ENCODE results near the gene MRPL39.

GRCh38 chr21:25541042-25541441 is 66.2 kb downstream of the MRPL39 start:
- TF ChIP-seq, protein P1, sequence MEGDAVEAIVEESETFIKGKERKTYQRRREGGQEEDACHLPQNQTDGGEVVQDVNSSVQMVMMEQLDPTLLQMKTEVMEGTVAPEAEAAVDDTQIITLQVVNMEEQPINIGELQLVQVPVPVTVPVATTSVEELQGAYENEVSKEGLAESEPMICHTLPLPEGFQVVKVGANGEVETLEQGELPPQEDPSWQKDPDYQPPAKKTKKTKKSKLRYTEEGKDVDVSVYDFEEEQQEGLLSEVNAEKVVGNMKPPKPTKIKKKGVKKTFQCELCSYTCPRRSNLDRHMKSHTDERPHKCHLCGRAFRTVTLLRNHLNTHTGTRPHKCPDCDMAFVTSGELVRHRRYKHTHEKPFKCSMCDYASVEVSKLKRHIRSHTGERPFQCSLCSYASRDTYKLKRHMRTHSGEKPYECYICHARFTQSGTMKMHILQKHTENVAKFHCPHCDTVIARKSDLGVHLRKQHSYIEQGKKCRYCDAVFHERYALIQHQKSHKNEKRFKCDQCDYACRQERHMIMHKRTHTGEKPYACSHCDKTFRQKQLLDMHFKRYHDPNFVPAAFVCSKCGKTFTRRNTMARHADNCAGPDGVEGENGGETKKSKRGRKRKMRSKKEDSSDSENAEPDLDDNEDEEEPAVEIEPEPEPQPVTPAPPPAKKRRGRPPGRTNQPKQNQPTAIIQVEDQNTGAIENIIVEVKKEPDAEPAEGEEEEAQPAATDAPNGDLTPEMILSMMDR (conservative IDR thresholded peaks at IDR 0.05), result no peak
- no peak for TF ChIP-seq EZH2 (IDR thresholded peaks at IDR 0.05; ENCODE audit: low read depth)

Data from PC-9 (cell line).